HAP-1 (cell line): Measurements from ENCODE around the gene DENND6B.
A peak's percentile ranks its signal among the peaks of the same experiment; 100 is the strongest.

Source experiments
- DNase-seq, 2 experiments: peaks; one replicate each; pipeline ENCODE4 v3.0.0-alpha.2; 2016 to 2020; ENCODE audit warnings: low spot score in 2 of 2
- H3K27me3 ChIP-seq: fragments of 250-450 bp; sonication (Bioruptor Pico); 2 replicates; pipeline ENCODE4 v1.5.1; 2020; ENCODE audit warnings: low read depth, mild to moderate bottlenecking, moderate library complexity
- H3K36me3 ChIP-seq: fragments of 250-450 bp; sonication (Bioruptor Pico); replicated peaks from 2 replicates; pipeline ENCODE4 v1.5.1; 2020; ENCODE audit warnings: mild to moderate bottlenecking
- H3K4me1 ChIP-seq: fragments of 250-450 bp; sonication (Bioruptor Pico); 2 replicates; pipeline ENCODE4 v1.5.1; 2020; ENCODE audit warnings: mild to moderate bottlenecking
- H3K4me3 ChIP-seq: fragments of 250-450 bp; sonication (Bioruptor Pico); 2 replicates; pipeline ENCODE4 v1.5.1; 2020; ENCODE audit warnings: mild to moderate bottlenecking, moderate library complexity
- H3K9me3 ChIP-seq: fragments of 250-450 bp; sonication (Bioruptor Pico); 2 replicates; pipeline ENCODE4 v1.5.1; 2020; ENCODE audit warnings: mild to moderate bottlenecking, moderate library complexity
- in situ Hi-C: fragments of 300-500 bp; cut with MboI; formaldehyde crosslinking; loops from 3 replicates; pipeline ENCODE4 v1.14.3; 2020; ENCODE audit warnings: low sequenced_read_pairs, inconsistent platforms, mixed read lengths

The DENND6B gene

DNA sequence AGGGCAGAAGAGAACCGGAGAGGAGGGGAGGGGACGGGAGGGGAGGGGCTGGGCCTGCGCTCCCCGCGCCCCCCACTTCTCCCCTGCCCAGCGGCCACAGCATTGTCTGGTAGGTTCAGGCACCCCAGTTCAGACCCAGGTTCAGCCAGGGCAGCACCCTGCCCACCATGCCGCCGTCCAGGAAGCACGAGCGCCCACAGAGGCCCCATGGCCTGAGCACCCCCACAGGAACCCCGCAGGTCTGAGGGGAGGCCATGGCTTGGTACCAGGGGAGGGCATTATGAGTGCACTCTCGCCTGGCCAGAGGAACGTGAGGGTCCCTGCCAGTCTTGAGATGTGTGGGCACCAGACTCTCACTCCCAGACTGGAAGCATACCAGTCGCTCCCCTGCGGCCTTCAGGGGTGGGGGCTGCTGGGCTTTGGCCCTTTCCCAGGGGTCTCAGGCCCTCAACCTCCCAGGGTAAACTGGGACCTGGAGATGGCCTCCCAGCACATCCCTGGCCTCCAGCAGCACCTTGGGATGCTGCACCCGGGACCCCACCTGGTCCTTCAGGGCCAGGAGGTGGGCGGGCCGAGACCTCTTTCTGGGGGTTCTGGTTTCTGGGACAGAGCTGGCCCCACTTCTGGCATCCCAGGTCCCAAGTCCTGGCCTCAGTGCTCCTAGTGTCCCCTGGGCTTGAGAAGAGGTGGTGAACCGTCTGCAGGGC, 18.8 kb downstream of the DENND6B start:
- in situ Hi-C loops = no loop called here
- DNase-seq = peak in 1 of 2 experiments; percentile 32
- no peaks in the 10 kb centered on the region for H3K27me3 ChIP-seq
- H3K4me1 ChIP-seq = peaks cover 13% of the 10 kb centered on the region
- H3K9me3 ChIP-seq = no peaks in the 10 kb centered on the region
- peaks cover 4% of the 10 kb centered on the region; the same call in 1 of the 2 replicates for H3K36me3 ChIP-seq
- H3K4me3 ChIP-seq = no peak overlapping the region

DNA sequence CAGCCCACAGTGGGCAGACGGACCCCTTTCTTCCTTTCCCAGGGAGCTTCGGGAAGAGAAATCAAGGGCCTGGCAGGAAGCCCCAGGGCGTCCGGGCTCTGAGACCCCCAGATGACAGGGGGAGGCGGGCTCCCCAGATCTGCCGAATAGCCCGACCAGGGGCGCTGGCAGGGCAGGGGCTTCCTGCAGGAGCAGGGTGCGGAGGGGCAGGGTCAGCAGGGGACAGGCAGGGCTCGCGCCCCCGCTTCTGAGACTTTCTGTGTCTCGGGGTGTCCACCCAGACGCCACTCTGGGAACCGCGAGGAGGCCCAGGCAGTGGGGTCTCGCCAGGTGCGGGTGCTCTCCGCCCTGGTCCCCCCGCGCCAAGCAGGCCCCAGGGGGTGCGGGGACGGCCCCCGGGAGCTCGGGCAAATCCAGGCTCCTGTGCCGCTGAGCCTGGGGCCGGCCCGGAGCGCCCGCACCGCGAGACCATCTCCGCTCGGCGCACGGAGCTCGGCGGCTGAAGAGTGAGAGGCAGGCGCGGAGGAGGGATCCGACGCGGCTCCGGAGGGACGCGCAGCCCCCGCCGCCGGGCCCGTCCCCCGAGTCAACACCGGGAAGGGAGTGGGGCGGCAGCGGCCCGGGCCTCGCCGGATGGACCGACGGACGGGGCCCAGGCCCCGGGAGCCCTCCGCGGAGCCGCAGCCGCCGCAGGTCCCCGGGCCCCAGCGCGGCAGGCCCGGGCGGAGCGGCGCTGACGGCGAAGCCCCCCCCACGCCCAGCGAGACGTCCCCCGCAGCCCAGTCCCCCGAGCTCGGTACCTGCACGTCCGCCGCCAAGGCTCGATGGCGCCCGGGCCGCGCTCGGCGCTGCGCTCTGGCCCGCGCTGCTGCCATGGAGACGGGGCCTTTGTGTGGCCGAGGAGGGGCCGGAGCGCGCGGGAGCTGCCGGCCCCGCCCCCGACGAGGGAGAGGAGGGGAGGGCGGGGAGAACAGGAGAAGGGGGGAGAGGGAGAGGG, 19.8 kb downstream of the DENND6B start, which contains the start of gene PLXNB2:
Gene PLXNB2 (minus strand): TSS at position 894 of the 997 bp plus-strand sequence. CDS start 17,062 bp downstream, outside the sequence.
- Histone ChIP-seq H3K4me3 (peak within 1 kb of the TSS; percentile 66), H3K27me3 (no peaks in the 10 kb centered on the region), H3K36me3 (peaks cover 4% of the 10 kb centered on the region; the same call in 1 of the 2 replicates), H3K4me1 (peaks cover 13% of the 10 kb centered on the region), H3K9me3 (no peaks in the 10 kb centered on the region)
- in situ Hi-C loops = no loop called here
- peak; percentile 85 to 90 for DNase-seq

- in situ Hi-C loops = no loop called here
- Histone ChIP-seq H3K9me3 (no peaks in the 10 kb centered on the region), H3K36me3 (peaks cover 4% of the 10 kb centered on the region; the same call in 1 of the 2 replicates), H3K4me1 (peaks cover 13% of the 10 kb centered on the region), H3K27me3 (no peaks in the 10 kb centered on the region), H3K4me3 (peak overlapping the region; percentile 66)
- DNase-seq = peak; percentile 42 to 88
Observed at GRCh38 chr22:50305923-50306566, 20.8 kb downstream of the DENND6B start.

GRCh38 chr22:50305393-50305922, 21.4 kb downstream of the DENND6B start:
- no peak for DNase-seq
- peaks cover 13% of the 10 kb centered on the region for H3K4me1 ChIP-seq
- H3K36me3 ChIP-seq = peaks cover 4% of the 10 kb centered on the region; the same call in 1 of the 2 replicates
- H3K9me3 ChIP-seq = no peaks in the 10 kb centered on the region
- no peaks in the 10 kb centered on the region for H3K27me3 ChIP-seq
- peak overlapping the region; percentile 66 for H3K4me3 ChIP-seq
- in situ Hi-C loops = no loop called here

- H3K9me3 ChIP-seq = no peaks in the 10 kb centered on the region
- H3K27me3 ChIP-seq = no peaks in the 10 kb centered on the region
- peak overlapping the region; percentile 66 for H3K4me3 ChIP-seq
- H3K36me3 ChIP-seq = peaks cover 4% of the 10 kb centered on the region; the same call in 1 of the 2 replicates
- no peak for DNase-seq
- in situ Hi-C loops = no loop called here
- peaks cover 13% of the 10 kb centered on the region for H3K4me1 ChIP-seq
Observed at GRCh38 chr22:50304528-50305392, 22.1 kb downstream of the DENND6B start.

DNA sequence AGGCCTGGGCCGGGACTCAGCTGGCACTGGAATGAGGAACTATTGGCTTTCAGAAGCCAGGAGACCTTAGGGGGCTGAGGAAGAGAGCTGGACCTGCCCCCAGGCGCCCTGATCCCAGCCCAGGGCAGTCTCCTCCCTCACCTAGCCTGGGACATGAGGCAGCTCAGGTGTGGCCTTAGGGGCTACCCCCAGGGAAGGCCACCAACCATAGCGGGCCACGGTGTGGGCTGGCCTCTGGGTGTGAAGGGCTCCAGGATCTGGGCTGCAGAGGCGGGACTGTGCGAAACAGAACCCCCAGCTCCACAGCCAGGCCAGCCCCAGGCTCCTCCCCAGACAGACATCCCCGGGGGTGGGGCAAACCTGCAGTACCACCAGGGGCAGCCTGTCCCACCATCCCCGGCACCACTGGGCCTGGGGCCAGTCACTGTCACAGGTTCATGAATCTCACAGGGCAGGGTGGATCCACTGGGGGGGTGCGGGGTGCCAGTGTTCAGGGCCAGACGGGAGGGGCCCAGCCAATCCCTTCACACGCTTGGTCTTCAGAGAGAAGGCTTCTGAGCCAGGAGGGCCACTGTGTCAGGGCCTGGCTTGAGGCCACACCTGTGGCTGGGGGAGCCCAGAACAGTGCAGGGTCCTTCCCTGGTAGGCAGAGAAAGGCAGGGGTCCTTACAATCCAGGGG, 22.8 kb downstream of the DENND6B start:
- H3K4me1 ChIP-seq = peaks cover 13% of the 10 kb centered on the region
- no peak overlapping the region for H3K4me3 ChIP-seq
- no peaks in the 10 kb centered on the region for H3K9me3 ChIP-seq
- in situ Hi-C loops = no loop called here
- peak in 1 of 2 experiments; percentile 45 for DNase-seq
- no peaks in the 10 kb centered on the region for H3K27me3 ChIP-seq
- peaks cover 4% of the 10 kb centered on the region; the same call in 1 of the 2 replicates for H3K36me3 ChIP-seq

GRCh38 chr22:50303515-50303847, 23.3 kb downstream of the DENND6B start:
- Histone ChIP-seq H3K4me1 (peaks cover 13% of the 10 kb centered on the region), H3K36me3 (peaks cover 4% of the 10 kb centered on the region; the same call in 1 of the 2 replicates), H3K4me3 (no peak overlapping the region), H3K27me3 (no peaks in the 10 kb centered on the region), H3K9me3 (no peaks in the 10 kb centered on the region)
- DNase-seq = no peak
- in situ Hi-C loops = no loop called here

DNA sequence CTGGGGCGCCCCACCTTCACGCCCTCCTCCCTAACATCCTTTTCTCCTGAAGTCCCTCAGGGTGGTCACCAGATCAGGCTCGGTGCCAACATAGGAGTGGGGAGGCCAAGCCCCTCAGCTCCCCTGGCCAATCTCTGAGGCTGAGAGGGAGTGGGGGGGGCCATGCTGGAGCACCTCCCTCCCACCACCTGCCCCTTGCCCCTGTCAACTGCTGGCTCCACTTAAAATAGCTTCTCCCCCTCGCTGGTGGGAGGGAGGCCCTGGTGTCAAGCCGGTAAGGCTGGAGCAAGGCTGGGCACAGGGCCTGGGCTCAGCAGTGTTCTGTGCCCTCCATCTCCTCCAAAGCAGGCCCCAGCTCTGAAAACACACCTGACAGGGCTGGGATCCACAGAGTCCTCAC, 24.2 kb downstream of the DENND6B start:
- no peaks in the 10 kb centered on the region for H3K27me3 ChIP-seq
- H3K36me3 ChIP-seq = peaks cover 4% of the 10 kb centered on the region; the same call in 1 of the 2 replicates
- H3K9me3 ChIP-seq = no peaks in the 10 kb centered on the region
- in situ Hi-C loops = no loop called here
- no peak for DNase-seq
- peaks cover 13% of the 10 kb centered on the region for H3K4me1 ChIP-seq
- H3K4me3 ChIP-seq = no peak overlapping the region

DNA sequence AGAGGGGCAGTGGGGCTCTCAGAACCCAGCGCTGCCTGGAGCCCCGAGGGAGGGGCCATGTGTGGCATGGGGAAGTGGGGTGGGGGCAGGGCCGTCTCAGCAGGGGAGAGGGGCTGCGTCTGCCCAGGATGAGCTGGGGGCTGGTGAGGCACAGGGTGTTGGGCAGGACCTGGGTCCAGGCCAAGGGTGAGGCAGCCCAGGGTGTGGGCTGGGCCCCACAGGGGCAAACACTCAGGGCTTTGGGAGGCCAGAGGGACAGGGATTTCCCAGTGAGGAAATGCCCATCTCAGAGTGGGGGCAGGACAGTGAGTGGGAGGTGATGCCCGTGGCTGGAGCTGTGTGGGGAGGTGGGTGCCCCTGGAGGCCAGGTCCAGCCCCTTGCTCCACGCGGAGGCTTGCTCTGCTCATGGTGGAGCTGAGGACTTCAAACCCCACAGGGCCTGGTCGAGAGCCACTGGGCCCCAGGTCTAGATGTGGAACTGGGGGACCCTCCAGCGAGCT, 24.7 kb downstream of the DENND6B start:
- H3K4me1 ChIP-seq = peaks cover 13% of the 10 kb centered on the region
- peaks cover 4% of the 10 kb centered on the region; the same call in 1 of the 2 replicates for H3K36me3 ChIP-seq
- in situ Hi-C loops = no loop called here
- DNase-seq = no peak
- H3K27me3 ChIP-seq = no peaks in the 10 kb centered on the region
- no peak overlapping the region for H3K4me3 ChIP-seq
- H3K9me3 ChIP-seq = no peaks in the 10 kb centered on the region

DNA sequence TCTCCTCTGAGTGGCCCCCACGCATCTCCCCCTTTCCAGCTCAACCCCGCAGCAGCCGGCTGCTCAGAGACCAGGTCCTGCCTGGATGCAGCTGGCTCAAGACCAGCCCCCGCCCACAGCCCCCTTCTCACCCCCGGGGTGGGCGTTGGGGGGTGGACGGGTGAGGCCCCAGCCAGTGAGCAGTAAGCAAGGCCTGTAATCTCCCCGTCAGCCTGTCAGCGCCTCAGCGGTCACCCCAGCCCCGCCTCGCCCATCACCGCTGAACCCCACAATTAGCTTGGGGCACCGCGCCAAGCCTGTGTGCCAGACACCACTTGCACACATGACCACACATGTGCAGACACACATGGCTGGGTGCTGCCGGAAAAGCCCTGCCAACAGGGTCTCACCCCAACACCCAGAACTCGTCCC, 25.2 kb downstream of the DENND6B start:
- peaks cover 13% of the 10 kb centered on the region for H3K4me1 ChIP-seq
- DNase-seq = no peak
- H3K27me3 ChIP-seq = no peaks in the 10 kb centered on the region
- H3K36me3 ChIP-seq = peaks cover 4% of the 10 kb centered on the region; the same call in 1 of the 2 replicates
- no peaks in the 10 kb centered on the region for H3K9me3 ChIP-seq
- in situ Hi-C loops = no loop called here
- H3K4me3 ChIP-seq = no peak overlapping the region

DNA sequence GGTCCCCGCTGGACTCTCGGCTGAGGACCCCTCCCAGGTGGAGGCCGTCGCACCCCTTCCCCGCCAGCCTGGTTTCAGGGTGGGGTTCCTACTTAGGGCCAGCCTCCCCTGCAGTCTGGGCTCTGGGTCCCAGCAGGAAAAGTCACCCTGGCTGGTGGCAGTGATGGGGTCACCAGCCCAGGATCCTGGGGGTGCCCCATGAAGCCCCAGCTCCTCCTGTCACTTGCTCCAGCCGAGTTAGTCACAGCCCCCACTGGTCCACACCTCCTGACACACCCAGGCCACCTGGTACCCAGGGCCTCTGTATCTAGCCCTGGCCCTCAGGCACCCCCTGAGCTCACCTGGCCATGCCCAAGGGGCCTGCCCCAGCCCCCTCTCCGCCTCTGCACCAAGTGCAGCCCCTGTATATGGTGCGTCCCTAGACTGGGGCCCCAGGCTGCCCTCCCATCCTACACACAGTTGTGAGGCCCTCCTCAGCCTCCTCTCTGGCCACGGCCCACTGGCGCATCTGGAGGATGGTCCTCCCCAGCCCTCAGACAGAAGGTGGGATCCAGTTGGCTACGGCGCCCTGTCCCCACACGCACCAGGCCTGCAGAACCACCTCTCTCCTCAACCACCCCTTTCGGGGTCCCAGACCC, 26.1 kb downstream of the DENND6B start:
- in situ Hi-C loops = no loop called here

More for the DNA sequence above, 26.1 kb downstream of the DENND6B start:
- DNase-seq = no peak
- Histone ChIP-seq H3K27me3 (no peaks in the 10 kb centered on the region), H3K36me3 (peaks cover 4% of the 10 kb centered on the region; the same call in 1 of the 2 replicates), H3K4me1 (peaks cover 7% of the 10 kb centered on the region), H3K4me3 (no peak overlapping the region), H3K9me3 (no peaks in the 10 kb centered on the region)
